GM12878 (cell line): ENCODE measurements around the gene SOBP.

Source experiments
- CREB1 ChIP-seq: IDR thresholded peaks from 2 replicates; pipeline ENCODE4 v1.6.1; 2012; ENCODE audit warnings: low read depth, mild to moderate bottlenecking, inconsistent platforms
- RCOR1 ChIP-seq: conservative IDR thresholded peaks from 2 replicates; pipeline ENCODE4 v1.6.1; 2012; ENCODE audit warnings: low read depth, low read length, improper control_type of control experiment
- RELA ChIP-seq: fragments of 450-650 bp; IDR thresholded peaks from 2 replicates; pipeline ENCODE4 v1.8.0; 2014; ENCODE audit warnings: borderline replicate concordance; ENCODE audit not compliant: partially characterized antibody
- TF ChIP-seq, protein P1 (sequence below): IDR thresholded peaks from 2 replicates; pipeline ENCODE4 v1.6.1; 2011; ENCODE audit warnings: low read depth, low read length, improper control_type of control experiment, borderline replicate concordance
- TF ChIP-seq, protein P2 (sequence below), 3 experiments: IDR thresholded peaks in 2 of 3; conservative IDR thresholded peaks in 1 of 3; 2 replicates each; pipeline ENCODE4 v1.5.1; 2011; ENCODE audit warnings: low read depth in 3 of 3, low read length in 3 of 3, mild to moderate bottlenecking in 3 of 3, control low read depth in 2 of 3, moderate library complexity in 2 of 3, inconsistent platforms in 1 of 3, mixed read lengths in 1 of 3; ENCODE audit not compliant: control insufficient read depth in 2 of 3, insufficient read depth in 1 of 3; ENCODE audit errors: extremely low read depth in 1 of 3
- TF ChIP-seq, protein P3 (sequence below): fragments of 450-650 bp; IDR thresholded peaks from 2 replicates; pipeline ENCODE4 v1.6.1; 2016; ENCODE audit warnings: mild to moderate bottlenecking

DNA sequence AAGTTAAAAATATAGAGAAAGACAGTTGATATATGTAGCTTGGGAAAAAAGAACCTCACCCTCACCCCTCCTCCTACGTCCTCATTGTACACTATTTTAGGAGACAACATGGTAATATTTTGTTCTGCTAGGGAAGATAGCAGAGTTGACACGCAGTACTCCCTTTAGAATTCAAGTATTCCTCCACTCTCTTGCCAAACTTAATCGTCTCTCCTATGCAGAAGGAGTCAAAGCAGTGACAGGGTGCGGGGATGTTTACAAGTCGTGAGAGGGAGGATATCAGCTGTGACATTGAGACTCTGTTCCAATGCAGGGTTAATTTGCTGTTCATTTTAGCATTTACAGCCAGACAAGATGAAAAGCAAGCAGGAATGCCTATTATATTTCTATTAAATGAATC is 97.5 kb downstream of the SOBP start:
- TF ChIP-seq RELA (no peak), CREB1 (no peak), RCOR1 (no peak)
- TF ChIP-seq, protein P1, sequence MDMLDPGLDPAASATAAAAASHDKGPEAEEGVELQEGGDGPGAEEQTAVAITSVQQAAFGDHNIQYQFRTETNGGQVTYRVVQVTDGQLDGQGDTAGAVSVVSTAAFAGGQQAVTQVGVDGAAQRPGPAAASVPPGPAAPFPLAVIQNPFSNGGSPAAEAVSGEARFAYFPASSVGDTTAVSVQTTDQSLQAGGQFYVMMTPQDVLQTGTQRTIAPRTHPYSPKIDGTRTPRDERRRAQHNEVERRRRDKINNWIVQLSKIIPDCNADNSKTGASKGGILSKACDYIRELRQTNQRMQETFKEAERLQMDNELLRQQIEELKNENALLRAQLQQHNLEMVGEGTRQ = no peak
- TF ChIP-seq, protein P2, sequence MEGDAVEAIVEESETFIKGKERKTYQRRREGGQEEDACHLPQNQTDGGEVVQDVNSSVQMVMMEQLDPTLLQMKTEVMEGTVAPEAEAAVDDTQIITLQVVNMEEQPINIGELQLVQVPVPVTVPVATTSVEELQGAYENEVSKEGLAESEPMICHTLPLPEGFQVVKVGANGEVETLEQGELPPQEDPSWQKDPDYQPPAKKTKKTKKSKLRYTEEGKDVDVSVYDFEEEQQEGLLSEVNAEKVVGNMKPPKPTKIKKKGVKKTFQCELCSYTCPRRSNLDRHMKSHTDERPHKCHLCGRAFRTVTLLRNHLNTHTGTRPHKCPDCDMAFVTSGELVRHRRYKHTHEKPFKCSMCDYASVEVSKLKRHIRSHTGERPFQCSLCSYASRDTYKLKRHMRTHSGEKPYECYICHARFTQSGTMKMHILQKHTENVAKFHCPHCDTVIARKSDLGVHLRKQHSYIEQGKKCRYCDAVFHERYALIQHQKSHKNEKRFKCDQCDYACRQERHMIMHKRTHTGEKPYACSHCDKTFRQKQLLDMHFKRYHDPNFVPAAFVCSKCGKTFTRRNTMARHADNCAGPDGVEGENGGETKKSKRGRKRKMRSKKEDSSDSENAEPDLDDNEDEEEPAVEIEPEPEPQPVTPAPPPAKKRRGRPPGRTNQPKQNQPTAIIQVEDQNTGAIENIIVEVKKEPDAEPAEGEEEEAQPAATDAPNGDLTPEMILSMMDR (IDR thresholded peaks at IDR 0.05 in 2 of 3, conservative IDR thresholded peaks at IDR 0.05 in 1 of 3; ENCODE audit: control insufficient read depth in 2 of 3, extremely low read depth in 1 of 3, insufficient read depth in 1 of 3, low read depth in 3 of 3, low read length in 3 of 3) = no peak
- TF ChIP-seq, protein P3, sequence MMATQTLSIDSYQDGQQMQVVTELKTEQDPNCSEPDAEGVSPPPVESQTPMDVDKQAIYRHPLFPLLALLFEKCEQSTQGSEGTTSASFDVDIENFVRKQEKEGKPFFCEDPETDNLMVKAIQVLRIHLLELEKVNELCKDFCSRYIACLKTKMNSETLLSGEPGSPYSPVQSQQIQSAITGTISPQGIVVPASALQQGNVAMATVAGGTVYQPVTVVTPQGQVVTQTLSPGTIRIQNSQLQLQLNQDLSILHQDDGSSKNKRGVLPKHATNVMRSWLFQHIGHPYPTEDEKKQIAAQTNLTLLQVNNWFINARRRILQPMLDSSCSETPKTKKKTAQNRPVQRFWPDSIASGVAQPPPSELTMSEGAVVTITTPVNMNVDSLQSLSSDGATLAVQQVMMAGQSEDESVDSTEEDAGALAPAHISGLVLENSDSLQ = no peak
